Thymus (tissue), 11 donors: ENCODE measurements around the gene GNA14. TPM values are rescaled to one million over a fixed set of nuclear protein-coding genes. Genes with fewer than 3 reads are reported as not detected.
"Not testable (repeated sequence)": the region's sequence is repeated elsewhere in the genome, so short reads cannot be mapped to it uniquely, and the experiment has no call there.

Experiments used
- DNase-seq, 9 donors: peaks; one replicate each; pipeline ENCODE4 v3.0.0-alpha.2; 2013; ENCODE audit warnings: low spot score in 9 of 9, low read depth in 6 of 9, missing footprints in 1 of 9
- H3K27ac ChIP-seq, 2 donors: one replicate each; pipeline ENCODE4 v1.5.1; 2013; ENCODE audit warnings: control low read depth in 1 of 2, low read depth in 1 of 2, low read length in 1 of 2, mild to moderate bottlenecking in 1 of 2, moderate library complexity in 1 of 2
- H3K27me3 ChIP-seq, 2 donors: one replicate each; pipeline ENCODE4 v1.5.1; 2013; ENCODE audit warnings: low read length in 1 of 2; ENCODE audit not compliant: control insufficient read depth in 2 of 2, insufficient read depth in 1 of 2
- H3K36me3 ChIP-seq, 2 donors: one replicate each; pipeline ENCODE4 v1.5.1; 2013; ENCODE audit warnings: low read length in 1 of 2, mild to moderate bottlenecking in 1 of 2, moderate library complexity in 1 of 2; ENCODE audit not compliant: control insufficient read depth in 2 of 2, insufficient read depth in 2 of 2
- H3K4me1 ChIP-seq, 2 donors: one replicate each; pipeline ENCODE4 v1.5.1; 2013; ENCODE audit warnings: low read length in 2 of 2; ENCODE audit not compliant: control insufficient read depth in 2 of 2, insufficient read depth in 2 of 2
- H3K4me3 ChIP-seq, 2 donors: one replicate each; pipeline ENCODE4 v1.5.1; 2013; ENCODE audit warnings: low read length in 2 of 2, control low read depth in 1 of 2, mild to moderate bottlenecking in 1 of 2
- H3K9me3 ChIP-seq, 2 donors: one replicate each; pipeline ENCODE4 v1.5.1; 2013; ENCODE audit warnings: low read length in 1 of 2, mild to moderate bottlenecking in 1 of 2; ENCODE audit not compliant: control insufficient read depth in 2 of 2, insufficient read depth in 1 of 2
- WGBS: extraction: QIAGEN DNeasy Blood & Tissue Kit; methylation state at CpG from one replicate; pipeline ENCODE4 v1.1.7; 2013; 5-methylcytosine and 5-hydroxymethylcytosine counted together
- polyA plus RNA-seq: library from polyadenylated mRNA; stranded (reverse); fragments of 200-250 nt; gene quantifications from one replicate; pipeline ENCODE4 v1.2.3, GENCODE V29; 2013
- total RNA-seq: library from RNA; stranded (reverse); fragments of 120-200 nt; gene quantifications from one replicate; pipeline ENCODE4 v1.2.4, GENCODE V29; 2013
- donor health status: healthy.

The GNA14 gene
- total and polyA plus RNA-seq, 2 donors, result 0.47 to 1.4 TPM

DNA sequence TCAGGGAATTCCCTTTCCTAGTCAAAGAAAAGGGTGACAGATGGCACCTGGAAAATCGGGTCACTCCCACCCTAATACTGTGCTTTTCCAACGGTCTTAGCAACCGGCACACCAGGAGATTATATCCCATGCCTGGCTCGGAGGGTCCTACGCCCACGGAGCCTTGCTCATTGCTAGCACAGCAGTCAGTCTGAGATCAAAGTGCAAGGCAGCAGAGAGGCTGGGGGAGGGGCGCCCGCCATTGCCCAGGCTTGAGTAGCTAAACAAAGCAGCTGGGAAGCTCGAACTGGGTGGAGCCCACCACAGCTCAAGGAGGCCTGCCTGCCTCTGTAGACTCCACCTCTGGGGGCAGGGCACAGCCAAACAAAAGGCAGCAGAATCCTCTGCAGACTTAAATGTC, 239.6 kb downstream of the GNA14 start:
- not testable (repeated sequence) for H3K9me3 ChIP-seq

DNA sequence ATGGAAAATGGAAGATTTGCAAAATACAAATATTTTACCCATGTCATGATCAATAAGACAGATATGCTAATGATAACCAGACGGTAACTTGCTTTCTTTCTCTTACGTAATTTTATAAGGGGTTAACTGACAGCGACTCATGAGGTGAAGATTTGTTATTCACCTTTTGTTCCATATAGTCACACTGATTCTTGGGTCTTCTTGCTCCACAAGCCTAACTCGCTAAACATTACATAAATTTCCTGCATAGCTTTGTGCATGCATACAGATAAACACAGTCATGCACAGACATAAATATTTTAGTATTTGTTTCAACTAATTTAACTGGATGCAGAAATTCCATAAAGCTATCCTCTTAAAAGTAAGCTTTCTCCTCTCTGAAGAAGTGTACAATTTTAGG, 244.9 kb downstream of the GNA14 start:
- 100% methylated on average over 4 of the region's 4 CpGs for WGBS
- Histone ChIP-seq H3K36me3 (peaks cover 3 to 5% of the 10 kb centered on the region in 2 donors), H3K27me3 (no peaks in the 10 kb centered on the region), H3K27ac (no peak overlapping the region), H3K9me3 (peaks cover 0 to 1% of the 10 kb centered on the region in 2 donors), H3K4me1 (no peaks in the 10 kb centered on the region), H3K4me3 (no peak overlapping the region)
- DNase-seq, result no peak

More for the DNA sequence above, 239.6 kb downstream of the GNA14 start:
- WGBS, result 92% methylated on average over 9 of the region's 9 CpGs
- not testable (repeated sequence) for H3K27me3 ChIP-seq, H3K4me3 ChIP-seq, DNase-seq, H3K4me1 ChIP-seq, H3K36me3 ChIP-seq, H3K27ac ChIP-seq

- H3K27me3 ChIP-seq, result no peaks in the 10 kb centered on the region
- H3K36me3 ChIP-seq, result no peaks in the 10 kb centered on the region
- no peaks in the 10 kb centered on the region for H3K9me3 ChIP-seq
- no peaks in the 10 kb centered on the region for H3K4me1 ChIP-seq
- no peak for DNase-seq
- no peak overlapping the region for H3K27ac ChIP-seq
- H3K4me3 ChIP-seq, result no peak overlapping the region
- WGBS, result 96% methylated on average over 2 of the region's 2 CpGs
Measured at GRCh38 chr9:77402286-77402685, 245.8 kb downstream of the GNA14 start.

DNA sequence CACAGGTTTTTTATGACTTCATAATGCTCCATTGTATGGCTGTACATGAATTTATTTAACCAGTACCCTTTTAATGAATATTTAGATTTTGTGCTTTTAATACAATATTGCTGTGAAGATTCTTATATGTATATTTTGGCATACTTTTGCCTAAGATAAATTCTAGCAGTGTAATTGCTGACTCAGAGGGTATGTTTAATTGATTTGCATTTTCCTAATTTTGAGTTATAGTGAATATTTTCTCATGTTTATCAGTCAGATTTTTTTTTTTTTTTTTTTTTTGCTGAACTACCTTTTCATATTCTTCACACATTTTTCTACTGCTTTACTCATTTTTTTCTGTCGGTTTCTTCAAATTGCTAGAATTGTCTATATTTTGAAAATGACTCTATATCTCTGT, 248.2 kb downstream of the GNA14 start:
- no peaks in the 10 kb centered on the region for H3K9me3 ChIP-seq
- H3K4me1 ChIP-seq, result no peaks in the 10 kb centered on the region
- no peaks in the 10 kb centered on the region for H3K27me3 ChIP-seq
- no peak overlapping the region for H3K27ac ChIP-seq
- DNase-seq, result no peak
- no peak overlapping the region for H3K4me3 ChIP-seq
- 100% methylated on average over 1 of the region's 1 CpG for WGBS
- no peaks in the 10 kb centered on the region for H3K36me3 ChIP-seq

GRCh38 chr9:77398581-77398980, 249.5 kb downstream of the GNA14 start:
- DNase-seq, H3K4me1 ChIP-seq, H3K27ac ChIP-seq, H3K27me3 ChIP-seq, H3K9me3 ChIP-seq, H3K4me3 ChIP-seq, H3K36me3 ChIP-seq: not testable (repeated sequence)
- 96% methylated on average over 9 of the region's 9 CpGs for WGBS

- Histone ChIP-seq H3K36me3 (peaks cover 0 to 2% of the 10 kb centered on the region in 2 donors), H3K27ac (no peak overlapping the region), H3K27me3 (no peaks in the 10 kb centered on the region), H3K4me3 (no peak overlapping the region), H3K9me3 (no peaks in the 10 kb centered on the region), H3K4me1 (no peaks in the 10 kb centered on the region)
- no peak for DNase-seq
- 97% methylated on average over 7 of the region's 7 CpGs for WGBS
Measured at GRCh38 chr9:77392328-77392727, 255.8 kb downstream of the GNA14 start.

DNA sequence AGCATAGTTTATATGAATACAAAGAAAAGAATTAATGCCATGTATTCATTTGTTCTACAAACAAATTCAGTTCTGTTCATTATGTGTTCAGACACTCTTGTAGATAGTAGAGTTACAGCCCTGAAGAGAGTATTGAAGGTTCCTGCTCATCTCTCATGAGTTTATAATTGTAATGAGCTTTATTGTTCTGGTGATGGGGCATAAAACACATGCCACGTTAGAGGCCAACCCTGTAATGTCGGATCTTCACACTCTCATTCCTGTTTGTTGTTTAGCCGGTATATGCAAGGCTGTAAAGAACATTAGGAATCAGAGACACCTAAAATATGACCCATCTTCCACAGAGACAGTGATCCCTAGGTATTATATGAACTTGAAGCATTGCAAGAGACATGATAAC, 256.3 kb downstream of the GNA14 start:
- peaks cover 0 to 2% of the 10 kb centered on the region in 2 donors for H3K36me3 ChIP-seq
- WGBS, result over 99% methylated on average over 3 of the region's 3 CpGs
- no peak overlapping the region for H3K27ac ChIP-seq

GRCh38 chr9:77386187-77386586, 261.9 kb downstream of the GNA14 start:
- H3K4me3 ChIP-seq, result no peak overlapping the region
- no peak for DNase-seq
- 49% methylated on average over 1 of the region's 1 CpG for WGBS
- no peak overlapping the region for H3K27ac ChIP-seq
- H3K36me3 ChIP-seq, result peaks cover 0 to 10% of the 10 kb centered on the region in 2 donors
- no peaks in the 10 kb centered on the region for H3K9me3 ChIP-seq
- no peaks in the 10 kb centered on the region for H3K27me3 ChIP-seq
- no peaks in the 10 kb centered on the region for H3K4me1 ChIP-seq

More for the DNA sequence above, 256.3 kb downstream of the GNA14 start:
- Histone ChIP-seq H3K27me3 (no peaks in the 10 kb centered on the region), H3K4me3 (no peak overlapping the region), H3K4me1 (no peaks in the 10 kb centered on the region), H3K9me3 (no peaks in the 10 kb centered on the region)
- DNase-seq, result no peak

DNA sequence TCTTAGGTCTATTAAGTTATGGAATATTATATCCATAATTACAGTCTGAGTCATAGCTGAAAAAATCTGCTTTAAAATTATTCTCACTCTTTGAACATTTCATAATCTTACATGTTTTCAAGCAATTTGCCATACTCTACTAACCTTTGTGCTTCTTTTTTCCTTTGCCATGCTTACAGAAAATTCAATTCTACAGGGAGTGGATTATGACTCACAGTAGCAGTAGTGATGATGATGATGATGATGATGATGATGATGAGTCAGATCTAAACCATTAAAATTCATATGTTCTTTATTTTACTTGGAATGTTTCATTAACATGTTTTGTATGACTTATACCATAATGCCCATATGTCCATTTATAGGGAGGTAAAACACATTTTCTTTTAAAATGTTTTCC, 263.7 kb downstream of the GNA14 start:
- Histone ChIP-seq H3K27me3 (no peaks in the 10 kb centered on the region), H3K4me1 (no peaks in the 10 kb centered on the region), H3K9me3 (no peaks in the 10 kb centered on the region), H3K36me3 (peaks cover 4 to 8% of the 10 kb centered on the region in 2 donors), H3K27ac (no peak overlapping the region), H3K4me3 (no peak overlapping the region)
- no peak for DNase-seq

- WGBS, result 98% methylated on average over 6 of the region's 6 CpGs
- H3K27me3 ChIP-seq, result no peaks in the 10 kb centered on the region
- no peaks in the 10 kb centered on the region for H3K9me3 ChIP-seq
- no peaks in the 10 kb centered on the region for H3K4me1 ChIP-seq
- peaks cover 4 to 8% of the 10 kb centered on the region in 2 donors for H3K36me3 ChIP-seq
- DNase-seq, result no peak
- no peak overlapping the region for H3K4me3 ChIP-seq
- H3K27ac ChIP-seq, result no peak overlapping the region
Measured at GRCh38 chr9:77375956-77376532, 272.1 kb downstream of the GNA14 start.
